Upper lobe of right lung (tissue), 1 donor: Measurements from ENCODE around the gene NLGN4Y. TPM values are rescaled to one million over a fixed set of nuclear protein-coding genes. Genes with fewer than 3 reads are reported as not detected.

Source experiments
- ATAC-seq: fragments of 200-7000 bp; cut with Tn5 transposase; one replicate; pipeline ENCODE4 v1.9.1; 2020; ENCODE audit warnings: mild to moderate bottlenecking, moderate library complexity
- DNase-seq: peaks from one replicate; pipeline ENCODE4 v3.0.0-alpha.2; 2020
- H3K27ac ChIP-seq: fragments of 200-600 bp; one replicate; pipeline ENCODE4 v1.8.0; 2022
- H3K27me3 ChIP-seq: fragments of 200-600 bp; one replicate; pipeline ENCODE4 v1.8.0; 2022; ENCODE audit warnings: mild to moderate bottlenecking
- H3K36me3 ChIP-seq: fragments of 200-600 bp; one replicate; pipeline ENCODE4 v1.8.0; 2022
- H3K4me1 ChIP-seq: fragments of 200-600 bp; one replicate; pipeline ENCODE4 v1.8.0; 2022
- H3K4me3 ChIP-seq: fragments of 200-600 bp; one replicate; pipeline ENCODE4 v1.8.0; 2022; ENCODE audit warnings: mild to moderate bottlenecking
- H3K9me3 ChIP-seq: fragments of 200-600 bp; one replicate; pipeline ENCODE4 v1.8.0; 2022
- intact Hi-C: fragments of 100-400 bp; cut with DNase I; formaldehyde crosslinking; loops from one replicate; pipeline ENCODE4 v1.11.0; 2022
- total RNA-seq: library from RNA; stranded (reverse); fragmentation: NEBNext Ultra II Directional; extraction: Animal tissue kit (Norgen Biotek cat#: 25700); gene quantifications from one replicate; pipeline ENCODE4 v1.2.1, GENCODE V29; 2021
- TF ChIP-seq, protein P1 (sequence below): fragments of 200-600 bp; IDR thresholded peaks from one replicate; pipeline ENCODE4 v1.8.0; 2022; ENCODE audit warnings: antibody characterized with exemption
- donor health status: DM: no; HTN: yes; CAD: no; lungs with severe emphysema.

Gene NLGN4Y
- total RNA-seq, 1 donor from 2014 or later: 3.7 TPM

DNA sequence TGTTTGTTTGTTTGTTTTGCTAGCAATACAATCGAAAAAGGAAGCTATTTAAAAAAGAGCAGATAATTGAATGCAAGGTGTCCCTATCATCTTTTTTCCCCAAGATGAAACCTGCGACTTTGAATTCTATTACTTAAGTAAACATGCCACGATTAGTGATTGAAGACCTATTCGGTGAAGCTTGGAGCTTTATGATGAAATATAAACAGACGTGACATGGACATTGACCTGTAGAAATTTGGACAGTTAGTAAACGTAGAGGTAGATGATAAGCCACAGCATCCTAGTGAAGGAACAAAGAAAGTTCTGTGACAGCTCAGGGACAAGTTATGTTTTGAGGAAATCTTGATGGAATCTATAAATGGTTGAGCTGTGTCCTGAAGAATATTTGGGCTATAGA is 103.9 kb downstream of the NLGN4Y start:
- DNase-seq (no peak), ATAC-seq (no peak)
- no peak overlapping the region for H3K4me3 ChIP-seq
- no peaks in the 10 kb centered on the region for H3K36me3 ChIP-seq
- intact Hi-C loops: no loop called here
- no peaks in the 10 kb centered on the region for H3K9me3 ChIP-seq
- no peaks in the 10 kb centered on the region for H3K4me1 ChIP-seq
- H3K27me3 ChIP-seq: no peaks in the 10 kb centered on the region
- TF ChIP-seq, protein P1, sequence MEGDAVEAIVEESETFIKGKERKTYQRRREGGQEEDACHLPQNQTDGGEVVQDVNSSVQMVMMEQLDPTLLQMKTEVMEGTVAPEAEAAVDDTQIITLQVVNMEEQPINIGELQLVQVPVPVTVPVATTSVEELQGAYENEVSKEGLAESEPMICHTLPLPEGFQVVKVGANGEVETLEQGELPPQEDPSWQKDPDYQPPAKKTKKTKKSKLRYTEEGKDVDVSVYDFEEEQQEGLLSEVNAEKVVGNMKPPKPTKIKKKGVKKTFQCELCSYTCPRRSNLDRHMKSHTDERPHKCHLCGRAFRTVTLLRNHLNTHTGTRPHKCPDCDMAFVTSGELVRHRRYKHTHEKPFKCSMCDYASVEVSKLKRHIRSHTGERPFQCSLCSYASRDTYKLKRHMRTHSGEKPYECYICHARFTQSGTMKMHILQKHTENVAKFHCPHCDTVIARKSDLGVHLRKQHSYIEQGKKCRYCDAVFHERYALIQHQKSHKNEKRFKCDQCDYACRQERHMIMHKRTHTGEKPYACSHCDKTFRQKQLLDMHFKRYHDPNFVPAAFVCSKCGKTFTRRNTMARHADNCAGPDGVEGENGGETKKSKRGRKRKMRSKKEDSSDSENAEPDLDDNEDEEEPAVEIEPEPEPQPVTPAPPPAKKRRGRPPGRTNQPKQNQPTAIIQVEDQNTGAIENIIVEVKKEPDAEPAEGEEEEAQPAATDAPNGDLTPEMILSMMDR: no peak
- no peak overlapping the region for H3K27ac ChIP-seq

DNA sequence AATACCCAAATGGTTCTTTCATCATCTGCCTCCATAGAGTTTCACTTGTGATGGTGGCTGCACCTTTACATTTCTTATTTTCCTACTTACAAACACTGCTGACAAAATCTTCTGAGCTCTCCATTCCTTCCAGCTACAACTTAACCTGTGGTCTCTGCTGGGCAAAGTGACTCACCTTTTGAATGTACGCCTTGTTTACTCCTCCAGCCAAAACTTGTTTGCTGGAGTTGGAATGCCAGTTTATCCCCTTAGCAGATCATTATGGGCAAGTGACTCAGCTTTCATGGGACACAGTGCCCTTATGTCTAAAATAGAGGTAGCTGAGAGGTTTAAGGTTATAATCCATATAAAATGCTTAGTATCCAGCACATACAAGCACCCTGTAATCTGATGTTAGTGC is 107.3 kb downstream of the NLGN4Y start:
- TF ChIP-seq, protein P1: no peak
- ATAC-seq: no peak
- H3K27ac ChIP-seq: no peak overlapping the region

DNA sequence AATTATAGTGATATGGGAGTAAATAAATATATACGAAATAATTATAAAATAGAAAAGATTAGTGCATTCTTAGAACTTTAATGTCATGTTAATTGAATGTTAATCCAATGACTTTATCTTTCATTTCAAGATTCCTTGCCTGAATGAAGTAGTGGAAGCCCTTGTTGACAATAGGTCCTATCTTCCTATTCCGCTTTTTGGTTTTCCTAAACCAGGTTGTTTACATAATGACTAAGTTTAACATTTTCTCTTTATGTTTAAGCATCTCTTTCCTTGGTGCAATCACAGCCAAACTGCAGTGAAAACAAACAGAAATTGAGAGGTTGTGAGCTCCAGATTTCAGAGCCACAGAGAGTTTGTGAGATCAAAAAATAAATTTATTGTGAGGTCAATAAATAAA is 109.4 kb downstream of the NLGN4Y start:
- Histone ChIP-seq H3K4me3 (no peak overlapping the region), H3K27me3 (no peaks in the 10 kb centered on the region), H3K9me3 (no peaks in the 10 kb centered on the region), H3K36me3 (no peaks in the 10 kb centered on the region), H3K27ac (no peak overlapping the region), H3K4me1 (no peaks in the 10 kb centered on the region)
- no peak for ATAC-seq
- intact Hi-C loops: no loop called here
- TF ChIP-seq, protein P1: no peak
- DNase-seq: no peak

More for the DNA sequence above, 107.3 kb downstream of the NLGN4Y start:
- Histone ChIP-seq H3K27me3 (no peaks in the 10 kb centered on the region), H3K4me1 (no peaks in the 10 kb centered on the region), H3K4me3 (no peak overlapping the region), H3K9me3 (no peaks in the 10 kb centered on the region), H3K36me3 (no peaks in the 10 kb centered on the region)
- intact Hi-C loops: no loop called here
- no peak for DNase-seq

DNA sequence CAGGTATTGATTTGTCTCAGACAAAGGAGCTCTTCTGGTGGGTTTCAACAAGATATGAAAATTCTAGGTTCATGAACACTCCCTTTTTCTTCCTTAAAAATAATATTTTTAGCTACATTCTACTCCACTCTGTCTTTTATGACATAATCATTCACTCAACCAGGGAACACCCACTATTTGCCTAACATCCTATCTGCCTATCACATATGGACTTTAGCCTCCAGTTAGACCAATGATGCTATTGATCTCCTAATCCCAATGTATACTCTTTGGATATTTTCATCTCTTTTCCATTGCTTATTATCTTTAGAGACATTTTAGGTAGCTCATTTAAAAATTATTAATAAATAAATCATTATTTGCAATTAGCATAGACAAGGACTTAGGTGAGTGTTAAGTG is 110.6 kb downstream of the NLGN4Y start:
- DNase-seq (no peak), ATAC-seq (no peak)
- TF ChIP-seq, protein P1: no peak
- no peaks in the 10 kb centered on the region for H3K27me3 ChIP-seq
- intact Hi-C loops: no loop called here
- H3K9me3 ChIP-seq: no peaks in the 10 kb centered on the region
- H3K4me1 ChIP-seq: no peaks in the 10 kb centered on the region
- no peaks in the 10 kb centered on the region for H3K36me3 ChIP-seq
- H3K27ac ChIP-seq: no peak overlapping the region
- H3K4me3 ChIP-seq: no peak overlapping the region

DNA sequence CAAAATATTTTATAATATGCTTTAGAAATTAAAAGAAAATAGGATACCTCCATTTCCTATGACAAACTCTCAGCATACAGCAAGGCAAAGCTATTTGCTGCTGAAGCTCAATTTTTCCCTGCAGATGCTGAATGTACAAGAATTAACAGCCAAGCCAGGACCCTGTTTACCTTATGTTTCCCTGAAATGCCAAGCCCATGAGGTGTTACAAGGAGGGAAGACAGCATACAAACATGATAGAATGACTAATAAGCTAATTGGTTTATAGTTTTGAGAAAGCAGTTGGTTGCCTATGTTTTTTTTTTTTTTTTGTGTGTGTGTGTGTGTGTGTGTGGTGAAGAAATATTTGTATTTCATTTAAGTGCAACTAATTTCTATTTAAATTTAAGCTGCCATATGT is 113.2 kb downstream of the NLGN4Y start:
- no peak overlapping the region for H3K27ac ChIP-seq
- TF ChIP-seq, protein P1: no peak
- H3K4me3 ChIP-seq: no peak overlapping the region
- H3K36me3 ChIP-seq: no peaks in the 10 kb centered on the region
- H3K27me3 ChIP-seq: no peaks in the 10 kb centered on the region
- no peak for ATAC-seq
- no peaks in the 10 kb centered on the region for H3K4me1 ChIP-seq
- intact Hi-C loops: no loop called here
- DNase-seq: no peak
- no peaks in the 10 kb centered on the region for H3K9me3 ChIP-seq

DNA sequence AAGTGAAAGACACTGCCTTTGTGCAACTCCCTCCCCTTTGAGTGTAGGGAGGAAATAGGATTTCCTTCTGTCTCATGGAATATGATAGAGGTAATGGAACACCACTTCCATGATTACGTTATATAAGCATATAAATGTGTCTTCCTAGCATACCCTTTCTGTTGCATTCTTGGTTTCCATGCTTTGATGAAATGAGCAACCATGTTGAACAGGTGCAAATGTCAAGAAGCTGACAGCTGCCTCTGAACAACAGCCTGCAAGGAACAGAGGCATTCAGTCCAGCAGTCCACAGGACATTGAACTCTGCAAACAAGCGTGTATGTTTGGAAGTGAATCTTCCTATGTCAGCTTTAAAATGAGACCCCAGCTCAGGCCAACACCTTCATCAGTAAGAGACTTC is 117.5 kb downstream of the NLGN4Y start:
- intact Hi-C loops: no loop called here
- Histone ChIP-seq H3K4me1 (no peaks in the 10 kb centered on the region), H3K27ac (no peak overlapping the region), H3K9me3 (no peaks in the 10 kb centered on the region), H3K36me3 (no peaks in the 10 kb centered on the region), H3K27me3 (no peaks in the 10 kb centered on the region), H3K4me3 (no peak overlapping the region)
- ATAC-seq (no peak), DNase-seq (no peak)
- TF ChIP-seq, protein P1: no peak
